H1 (cell line): ENCODE data around the gene AP2A2. TPM values are rescaled to one million over a fixed set of nuclear protein-coding genes. Genes with fewer than 3 reads are reported as not detected.

Experiments used
- CTCF ChIA-PET: fragments of 300-600 bp; sonication (Branson Sonifier 250); formaldehyde crosslinking; loops from one replicate; lab custom pipeline; 2021; ENCODE audit not compliant: partially characterized antibody; lab: Charles Lee
- POLR2A ChIA-PET: fragments of 300-600 bp; sonication (Branson Sonifier 250); formaldehyde crosslinking; loops from one replicate; lab custom pipeline; 2021; ENCODE audit warnings: inconsistent platforms; ENCODE audit not compliant: partially characterized antibody; lab: Charles Lee
- DNase-seq, 2 experiments: peaks; one replicate each; pipeline versions ENCODE4 v3.0.0 to v3.0.0-alpha.2; 2010 to 2022; ENCODE audit warnings: low spot score in 2 of 2, low read depth in 1 of 2, mixed read lengths in 1 of 2
- FAIRE-seq: peaks from 2 replicates; lab custom pipeline; 2011; peaks lifted over from hg19 to GRCh38; lab: Jason Lieb, UNC
- H2AFZ ChIP-seq: 2 replicates; pipeline ENCODE4 v1.8.1; 2012; ENCODE audit warnings: low read length, inconsistent platforms
- H2AK5ac ChIP-seq: 2 replicates; pipeline ENCODE4 v1.6.1; 2013; ENCODE audit warnings: low read depth, low read length
- H2BK120ac ChIP-seq: replicated peaks from 2 replicates; pipeline ENCODE3; 2013; ENCODE audit warnings: low read depth, low read length, inconsistent platforms
- H2BK12ac ChIP-seq: 2 replicates; pipeline ENCODE4 v1.6.1; 2013; ENCODE audit warnings: low read depth, low read length
- H2BK15ac ChIP-seq: 2 replicates; pipeline ENCODE4 v1.6.1; 2013; ENCODE audit warnings: low read length
- H2BK20ac ChIP-seq: 2 replicates; pipeline ENCODE4 v1.6.1; 2013; ENCODE audit warnings: low read length
- H2BK5ac ChIP-seq: 2 replicates; pipeline ENCODE4 v1.6.1; 2013; ENCODE audit warnings: low read depth, low read length
- H3K14ac ChIP-seq: 2 replicates; pipeline ENCODE4 v1.6.1; 2013; ENCODE audit warnings: inconsistent platforms; ENCODE audit not compliant: insufficient read length
- H3K18ac ChIP-seq: 2 replicates; pipeline ENCODE4 v1.6.1; 2013; ENCODE audit warnings: low read length; ENCODE audit errors: extremely low read depth
- H3K23ac ChIP-seq: 2 replicates; pipeline ENCODE4 v1.6.1; 2013; ENCODE audit warnings: inconsistent platforms; ENCODE audit not compliant: insufficient read length
- H3K23me2 ChIP-seq: 2 replicates; pipeline ENCODE4 v1.6.1; 2013; ENCODE audit warnings: low read depth, low read length
- H3K27ac ChIP-seq: 2 replicates; pipeline ENCODE4 v1.6.1; 2011; ENCODE audit warnings: low read depth, low read length, inconsistent platforms
- H3K27me3 ChIP-seq, 4 experiments: replicated peaks in 1 of 4; 1 replicate in 1 of 4; 2 replicates in 3 of 4; pipeline versions ENCODE4 v1.6.1 to v1.8.1; 2011 to 2013; ENCODE audit warnings: low read length in 3 of 4, mild to moderate bottlenecking in 3 of 4, inconsistent platforms in 2 of 4, mixed read lengths in 2 of 4, moderate library complexity in 1 of 4; ENCODE audit not compliant: control insufficient read depth in 3 of 4, insufficient read depth in 3 of 4; ENCODE audit errors: extremely low read depth in 1 of 4
- H3K36me3 ChIP-seq, 4 experiments: 2 replicates each; pipeline versions ENCODE4 v1.6.1 to v1.8.1; 2011 to 2013; ENCODE audit warnings: mild to moderate bottlenecking in 4 of 4, low read length in 3 of 4, moderate library complexity in 2 of 4, control low read depth in 1 of 4, inconsistent platforms in 1 of 4; ENCODE audit not compliant: insufficient read depth in 4 of 4, control insufficient read depth in 2 of 4
- H3K4ac ChIP-seq: replicated peaks from 2 replicates; pipeline ENCODE3; 2013; ENCODE audit warnings: low read length, low read depth, mixed read lengths, inconsistent platforms; ENCODE audit not compliant: insufficient read length
- H3K4me1 ChIP-seq, 4 experiments: replicated peaks in 1 of 4; 1 replicate in 1 of 4; 2 replicates in 3 of 4; pipeline versions ENCODE4 v1.6.1 to v1.8.1; 2011 to 2013; ENCODE audit warnings: low read length in 3 of 4, inconsistent platforms in 2 of 4, mixed read lengths in 1 of 4; ENCODE audit not compliant: insufficient read depth in 4 of 4, control insufficient read depth in 3 of 4
- H3K4me2 ChIP-seq, 2 experiments: 2 replicates each; pipeline versions ENCODE4 v1.6.1 to v1.8.1; 2011 to 2013; ENCODE audit warnings: low read depth in 2 of 2, low read length in 2 of 2, control low read depth in 1 of 2, inconsistent platforms in 1 of 2, mild to moderate bottlenecking in 1 of 2; ENCODE audit not compliant: insufficient read depth in 1 of 2
- H3K4me3 ChIP-seq, 4 experiments: fragments of 200-600, 300-600 bp in 1 of 4; sonication (generic), shearing (Covaris generic), sonication (Bioruptor Twin) in 1 of 4; 2 replicates each; pipeline versions ENCODE4 v1.5.1 to v1.8.1; 2011 to 2016; ENCODE audit warnings: low read length in 4 of 4, low read depth in 3 of 4, control low read depth in 2 of 4, inconsistent platforms in 2 of 4, mild to moderate bottlenecking in 2 of 4, mixed read lengths in 1 of 4, moderate library complexity in 1 of 4; ENCODE audit not compliant: insufficient read depth in 2 of 4; ENCODE audit errors: extremely low read depth in 1 of 4
- H3K56ac ChIP-seq: replicated peaks from 2 replicates; pipeline ENCODE3; 2013; ENCODE audit warnings: low read depth, mild to moderate bottlenecking, mixed read lengths, low read length, inconsistent platforms; ENCODE audit not compliant: insufficient read length
- H3K79me1 ChIP-seq: 2 replicates; pipeline ENCODE4 v1.6.1; 2013; ENCODE audit warnings: low read depth, low read length, control low read depth
- H3K79me2 ChIP-seq, 2 experiments: 2 replicates each; pipeline versions ENCODE4 v1.6.1 to v1.8.1; 2012 to 2013; ENCODE audit warnings: low read length in 2 of 2, mild to moderate bottlenecking in 2 of 2, inconsistent platforms in 1 of 2; ENCODE audit not compliant: insufficient read depth in 2 of 2, control insufficient read depth in 1 of 2
- H3K9ac ChIP-seq, 4 experiments: replicated peaks in 1 of 4; 1 replicate in 1 of 4; 2 replicates in 3 of 4; pipeline versions ENCODE4 v1.6.1 to v1.8.1; 2011 to 2013; ENCODE audit warnings: low read depth in 3 of 4, low read length in 3 of 4, control low read depth in 2 of 4, mild to moderate bottlenecking in 2 of 4, moderate library complexity in 2 of 4, inconsistent platforms in 1 of 4; ENCODE audit errors: extremely low read depth in 1 of 4
- H3K9me3 ChIP-seq, 2 experiments: 2 replicates each; pipeline versions ENCODE4 v1.6.1 to v1.8.1; 2012 to 2013; ENCODE audit warnings: mild to moderate bottlenecking in 2 of 2, moderate library complexity in 2 of 2, control low read depth in 1 of 2, inconsistent platforms in 1 of 2, low read depth in 1 of 2, low read length in 1 of 2, mixed read lengths in 1 of 2; ENCODE audit not compliant: insufficient read depth in 2 of 2
- H4K20me1 ChIP-seq, 2 experiments: replicated peaks in 1 of 2; 2 replicates each; pipeline versions ENCODE3 to v1.8.1; 2011 to 2013; ENCODE audit warnings: inconsistent platforms in 2 of 2, low read length in 2 of 2, mild to moderate bottlenecking in 1 of 2; ENCODE audit not compliant: insufficient read depth in 2 of 2, control insufficient read depth in 1 of 2
- H4K5ac ChIP-seq: 2 replicates; pipeline ENCODE4 v1.6.1; 2013; ENCODE audit warnings: low read length, low read depth, mixed read lengths, inconsistent platforms; ENCODE audit not compliant: insufficient read length
- H4K8ac ChIP-seq: 2 replicates; pipeline ENCODE4 v1.8.0; 2013; ENCODE audit warnings: mild to moderate bottlenecking, moderate library complexity, low read length, inconsistent platforms; ENCODE audit not compliant: insufficient read depth; ENCODE audit errors: extremely low read depth
- H4K91ac ChIP-seq: replicated peaks from 2 replicates; pipeline ENCODE3; 2013; ENCODE audit warnings: low read length, mixed read lengths, inconsistent platforms; ENCODE audit not compliant: insufficient read length
- FOSL1 ChIP-seq: IDR thresholded peaks from 2 replicates; pipeline ENCODE4 v1.6.1; 2011; ENCODE audit warnings: mild to moderate bottlenecking, low read depth, low read length, moderate library complexity; ENCODE audit not compliant: insufficient read depth
- WGBS, 2 experiments: shearing (Covaris generic) in 1 of 2; methylation state at CpG; one replicate each; pipeline versions ENCODE4 v1.1.6 to v1.1.7; 2013 to 2015; ENCODE audit warnings: low lambda C conversion rate in 2 of 2, mixed read lengths in 2 of 2, inconsistent platforms in 1 of 2, low coverage in 1 of 2, missing lambda C conversion rate in 1 of 2; ENCODE audit not compliant: insufficient replicate concordance in 2 of 2, insufficient coverage in 1 of 2, insufficient read length in 1 of 2; ENCODE audit errors: extremely low coverage in 1 of 2, missing lambda C conversion rate in 1 of 2; 5-methylcytosine and 5-hydroxymethylcytosine counted together
- polyA plus RNA-seq, 7 experiments: library from polyadenylated mRNA; depleted of rRNA in 3 of 7; stranded (reverse) in 5 of 7; unstranded in 2 of 7; fragments of >200 nt in 5 of 7; fragments of 200-250 nt in 2 of 7; gene quantifications; 1 replicate in 5 of 7; 2 replicates in 1 of 7; 4 replicates in 1 of 7; pipeline versions ENCODE4 v1.2.1 to v1.2.3, GENCODE V29; 2011 to 2013; ENCODE audit warnings: missing spikeins in 2 of 7, mixed read lengths in 2 of 7
- total RNA-seq: library from RNA; stranded (reverse); fragmentation: NEBNext Ultra II Directional; extraction: Animal tissue kit (Norgen Biotek cat#: 25700); gene quantifications from 2 replicates; pipeline ENCODE4 v1.2.1, GENCODE V29; 2021

The AP2A2 gene
- total and polyA plus RNA-seq, 2 of the 8 experiments (the other 6 are each of a cell fraction or from before 2014, with no cell fraction given), result 50.0 to 65.0 TPM

DNA sequence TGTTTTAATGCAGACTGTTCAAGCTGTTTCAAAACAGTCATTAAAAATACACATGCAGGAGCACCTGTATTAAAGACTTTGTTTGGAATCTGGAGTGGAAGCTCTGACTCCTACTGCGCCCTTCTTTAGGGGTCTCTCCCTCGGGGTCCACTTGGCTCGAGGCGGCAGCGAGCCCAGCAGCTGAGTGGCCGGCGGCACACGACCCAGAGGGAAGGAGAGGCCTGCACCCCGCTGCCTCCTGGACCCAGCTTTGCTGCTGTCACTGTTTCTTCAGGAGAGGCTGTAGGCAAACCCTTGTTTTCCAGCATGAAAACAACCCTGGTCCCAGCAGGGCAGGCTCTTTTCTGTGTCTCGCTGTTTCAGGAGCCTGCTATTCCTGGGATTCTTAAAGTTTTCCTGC lies 81.6 kb downstream of the AP2A2 start:
- Histone ChIP-seq H4K91ac (no peak overlapping the region), H3K4me3 (no peak overlapping the region), H3K14ac (no peak overlapping the region), H4K8ac (no peak overlapping the region), H2BK20ac (no peak overlapping the region), H3K4me2 (no peak overlapping the region), H3K18ac (no peak overlapping the region), H4K5ac (no peak overlapping the region), H3K9ac (no peak overlapping the region), H3K79me1 (no peaks in the 10 kb centered on the region; the same call in 1 of the 2 replicates), H2AFZ (no peak overlapping the region), H3K23ac (no peak overlapping the region), H2BK120ac (no peak overlapping the region), H3K79me2 (no peaks in the 10 kb centered on the region; a peak in 1 of 4 replicates), H4K20me1 (peaks cover 3 to 7% of the 10 kb centered on the region in 2 experiments), H3K27ac (no peak overlapping the region), H3K4me1 (no peaks in the 10 kb centered on the region), H3K27me3 (no peaks in the 10 kb centered on the region), H2BK12ac (no peak overlapping the region), H2BK15ac (no peak overlapping the region), H3K9me3 (no peaks in the 10 kb centered on the region), H2AK5ac (no peak overlapping the region), H2BK5ac (no peak overlapping the region; the same call in 1 of the 2 replicates), H3K4ac (no peak overlapping the region), H3K56ac (no peak overlapping the region), H3K36me3 (peaks cover 18 to 38% (median 32%) of the 10 kb centered on the region in 4 experiments), H3K23me2 (no peaks in the 10 kb centered on the region)
- POLR2A ChIA-PET, result interaction anchor here (1.1 to 1.2 kb wide), 3 partner anchors 11 to 26 kb away, joined by 3 to 6 read pairs (median 3); no protein-coding TSS in a partner anchor
- no peak for DNase-seq
- no peak for FAIRE-seq
- CTCF ChIA-PET, result interaction anchor here (1.2 to 2.3 kb wide), 4 partner anchors 8 to 109 kb away, joined by 4 to 11 read pairs (median 6); no protein-coding TSS in a partner anchor
- 96% methylated on average over 10 of the region's 10 CpGs; no CpG with 5 or more reads in 1 of the 2 experiments for WGBS, 2 experiments
- no peak for TF ChIP-seq FOSL1
